SU-DHL-6 (cell line): ENCODE results near the gene C1QTNF2.

ENCODE experiments used
- CTCF ChIP-seq: fragments of 200-600 bp; sonication (generic); IDR thresholded peaks from one replicate; pipeline ENCODE4 v1.5.1; 2017; ENCODE audit warnings: antibody characterized with exemption, mild to moderate bottlenecking, low read length, moderate library complexity; ENCODE audit not compliant: insufficient read depth, poor library complexity, severe bottlenecking
- EZH2phosphoT487 ChIP-seq: fragments of 200-600 bp; sonication (generic), shearing (Covaris generic); conservative IDR thresholded peaks from 2 replicates; pipeline ENCODE4 v1.6.1; 2018; ENCODE audit warnings: mild to moderate bottlenecking, antibody characterized with exemption, low read length, moderate library complexity, mixed read lengths

DNA sequence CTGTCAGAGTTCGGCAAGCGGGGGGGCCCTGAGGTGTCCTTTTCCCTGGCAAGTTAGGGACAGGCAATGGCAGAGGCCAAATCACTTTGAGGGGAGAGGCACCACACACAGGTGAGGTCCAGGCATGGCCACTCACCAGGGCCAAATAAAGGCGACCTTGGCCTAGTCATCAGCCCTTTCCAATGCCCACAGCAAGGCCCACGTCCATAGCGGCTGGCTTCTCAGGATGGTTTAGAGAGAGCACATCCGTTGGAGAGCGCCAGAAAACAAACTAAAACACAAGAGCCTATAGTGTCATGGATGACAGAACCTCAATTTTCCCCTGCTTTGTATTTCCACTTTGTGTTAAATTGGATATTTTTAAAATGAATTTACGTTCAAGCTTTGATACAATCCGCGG, 65.1 kb downstream of the C1QTNF2 start:
- no peak for TF ChIP-seq CTCF
- no peak for TF ChIP-seq EZH2phosphoT487
